Measurements from ENCODE around the gene DNER. TPM values are rescaled to one million over a fixed set of nuclear protein-coding genes. Genes with fewer than 3 reads are reported as not detected.

Gene DNER
- total RNA-seq, 1 experiment from 2014 or later: 8.4 TPM

- Histone ChIP-seq H3K27ac (ENCODE audit: low read depth, low read length, poor library complexity, severe bottlenecking) (no peak overlapping the region), H3K4me1 (ENCODE audit: insufficient read depth, low read length, poor library complexity, severe bottlenecking) (no peaks in the 10 kb centered on the region), H3K27me3 (replicated peaks; ENCODE audit: insufficient read depth, low read depth, low read length, poor library complexity) (no peaks in the 10 kb centered on the region), H3K4me3 (ENCODE audit: low read depth, low read length, poor library complexity, severe bottlenecking) (no peak overlapping the region), H3K9me3 (ENCODE audit: low read depth, low read length, poor library complexity, severe bottlenecking) (no peaks in the 10 kb centered on the region), H3K36me3 (ENCODE audit: insufficient read depth, low read length, poor library complexity, severe bottlenecking) (no peaks in the 10 kb centered on the region)
- TF ChIP-seq CTCF (conservative IDR thresholded peaks at IDR 0.05; ENCODE audit: low read depth, low read length) (no peak), EZH2 (IDR thresholded peaks at IDR 0.05; ENCODE audit: borderline replicate concordance, low read depth, low read length, poor library complexity, severe bottlenecking) (no peak)
- intact Hi-C loops (cut with micrococcal nuclease; ENCODE audit: unreplicated experiment): no loop called here
- POLR2A ChIA-PET (ENCODE audit: low non-redundant PET): no interaction called here
- CTCF ChIA-PET: no interaction called here
- no TSS peak for BruUV-seq (replicated peaks)
- DNase-seq (ENCODE audit: low spot score): no peak
Observed at GRCh38 chr2:229490167-229490566, 224.2 kb downstream of the DNER start.

GRCh38 chr2:229489016-229489415 lies 225.3 kb downstream of the DNER start:
- BruUV-seq (replicated peaks): no TSS peak
- DNase-seq (ENCODE audit: low spot score): no peak
- Histone ChIP-seq H3K4me1 (ENCODE audit: insufficient read depth, low read length, poor library complexity, severe bottlenecking) (no peaks in the 10 kb centered on the region), H3K9me3 (ENCODE audit: low read depth, low read length, poor library complexity, severe bottlenecking) (no peaks in the 10 kb centered on the region), H3K27ac (ENCODE audit: low read depth, low read length, poor library complexity, severe bottlenecking) (no peak overlapping the region), H3K36me3 (ENCODE audit: insufficient read depth, low read length, poor library complexity, severe bottlenecking) (no peaks in the 10 kb centered on the region), H3K4me3 (ENCODE audit: low read depth, low read length, poor library complexity, severe bottlenecking) (no peak overlapping the region), H3K27me3 (replicated peaks; ENCODE audit: insufficient read depth, low read depth, low read length, poor library complexity) (no peaks in the 10 kb centered on the region)
- TF ChIP-seq CTCF (conservative IDR thresholded peaks at IDR 0.05; ENCODE audit: low read depth, low read length) (no peak), EZH2 (IDR thresholded peaks at IDR 0.05; ENCODE audit: borderline replicate concordance, low read depth, low read length, poor library complexity, severe bottlenecking) (no peak)
- ChIA-PET POLR2A (ENCODE audit: low non-redundant PET) (no interaction called here), CTCF (interaction anchor here (0.8 kb wide), 1 partner anchor 58 kb away, joined by 5 read pairs; no protein-coding TSS in a partner anchor)
- intact Hi-C loops (cut with micrococcal nuclease; ENCODE audit: unreplicated experiment): no loop called here

GRCh38 chr2:229488232-229488631 lies 226.1 kb downstream of the DNER start:
- POLR2A ChIA-PET (ENCODE audit: low non-redundant PET): no interaction called here
- no peaks in the 10 kb centered on the region for H3K4me1 ChIP-seq (ENCODE audit: insufficient read depth, low read length, poor library complexity, severe bottlenecking)
- BruUV-seq (replicated peaks): no TSS peak
- H3K9me3 ChIP-seq (ENCODE audit: low read depth, low read length, poor library complexity, severe bottlenecking): no peaks in the 10 kb centered on the region
- CTCF ChIA-PET: interaction anchor here (0.8 kb wide), 1 partner anchor 57 kb away, joined by 5 read pairs; no protein-coding TSS in a partner anchor
- H3K27ac ChIP-seq (ENCODE audit: low read depth, low read length, poor library complexity, severe bottlenecking): no peak overlapping the region
- TF ChIP-seq EZH2 (IDR thresholded peaks at IDR 0.05; ENCODE audit: borderline replicate concordance, low read depth, low read length, poor library complexity, severe bottlenecking) (no peak), CTCF (conservative IDR thresholded peaks at IDR 0.05; ENCODE audit: low read depth, low read length) (no peak)
- DNase-seq (ENCODE audit: low spot score): no peak
- intact Hi-C loops (cut with micrococcal nuclease; ENCODE audit: unreplicated experiment): no loop called here
- H3K4me3 ChIP-seq (ENCODE audit: low read depth, low read length, poor library complexity, severe bottlenecking): no peak overlapping the region
- no peaks in the 10 kb centered on the region for H3K27me3 ChIP-seq (replicated peaks; ENCODE audit: insufficient read depth, low read depth, low read length, poor library complexity)
- H3K36me3 ChIP-seq (ENCODE audit: insufficient read depth, low read length, poor library complexity, severe bottlenecking): no peaks in the 10 kb centered on the region
